ENCODE results near the gene TMEM212.

- TF ChIP-seq CTCF (conservative IDR thresholded peaks at IDR 0.05) (no peak), ZFX (IDR thresholded peaks at IDR 0.05) (no peak)
Observed at GRCh38 chr3:171831936-171832335, 11.2 kb upstream of the TMEM212 start.

All from C4-2B (cell line).